ENCODE measurements around the gene TAX1BP1. TPM values are rescaled to one million over a fixed set of nuclear protein-coding genes. Genes with fewer than 3 reads are reported as not detected.
A peak's percentile ranks its signal among the peaks of the same experiment; 100 is the strongest.
"Not testable (repeated sequence)": the region's sequence is repeated elsewhere in the genome, so short reads cannot be mapped to it uniquely, and the experiment has no call there.

Gene TAX1BP1
- total RNA-seq, 1 donor from 2014 or later, result 94.8 TPM

DNA sequence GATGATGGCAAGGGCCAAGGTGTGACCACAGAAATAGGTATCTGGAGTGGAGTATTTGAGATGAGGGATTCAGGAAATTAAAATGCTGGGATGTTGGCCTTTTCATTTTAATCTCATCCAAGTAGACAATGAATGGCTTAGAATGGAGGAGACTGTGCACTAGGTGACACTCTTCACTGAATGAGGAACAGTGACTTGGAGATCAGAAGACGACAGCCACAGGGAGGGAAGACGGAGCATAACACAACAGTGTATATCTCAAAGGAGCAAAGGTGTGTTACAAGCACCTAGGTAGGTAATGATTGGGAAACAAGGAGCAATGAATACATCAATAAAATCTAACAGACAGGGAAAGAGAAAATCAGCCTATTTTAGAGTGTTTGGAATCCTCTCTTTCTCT is 4.1 kb upstream of the TAX1BP1 start:
- intact Hi-C loops (cut with DNase I), result no loop called here
- DNase-seq (ENCODE audit: low spot score), result no peak
- no peak for ATAC-seq

GRCh38 chr7:27737178-27737577 is 2.8 kb upstream of the TAX1BP1 start:
- intact Hi-C loops (cut with DNase I), result no loop called here
- ATAC-seq (no peak), DNase-seq (ENCODE audit: low spot score) (no peak)

- intact Hi-C loops (cut with DNase I), result no loop called here
- ATAC-seq (no peak), DNase-seq (ENCODE audit: low spot score) (no peak)
Observed at GRCh38 chr7:27737616-27738015, 2.3 kb upstream of the TAX1BP1 start.

GRCh38 chr7:27739301-27739908 is 557 bp upstream of the TAX1BP1 start:
- ATAC-seq (peak; percentile 66), DNase-seq (ENCODE audit: low spot score) (no peak)
- intact Hi-C loops (cut with DNase I), result no loop called here

DNA sequence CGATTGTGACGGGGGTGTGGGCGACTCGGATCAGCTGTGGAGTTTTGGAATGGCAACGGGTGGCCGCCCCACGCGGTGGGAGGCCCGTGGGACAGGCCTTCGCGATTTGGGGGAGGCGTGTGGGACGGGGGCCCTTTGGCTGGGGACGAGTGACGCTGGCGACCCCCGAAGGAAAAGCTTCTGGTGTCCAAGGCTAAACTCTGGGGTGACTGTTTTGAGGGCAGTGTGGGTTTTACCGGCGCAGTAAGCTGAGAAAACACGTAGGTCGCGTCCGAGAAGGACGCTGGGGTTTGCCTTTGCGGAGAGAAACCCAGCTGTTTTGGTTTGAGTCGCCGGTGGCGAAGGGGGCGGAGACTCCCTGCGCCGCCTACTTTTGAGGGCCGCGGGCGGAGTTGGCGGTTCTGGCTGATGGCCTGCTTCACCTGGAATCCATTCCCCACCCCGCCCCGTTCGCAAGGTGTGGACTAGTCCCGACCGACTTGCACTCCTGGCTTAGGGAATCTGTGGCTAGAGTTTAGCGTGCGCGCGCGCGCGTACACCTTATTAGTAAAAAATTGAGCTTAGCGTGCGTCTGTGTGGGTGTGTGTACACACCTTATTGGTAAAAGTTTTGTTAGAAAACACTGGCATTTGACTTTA is 606 bp downstream of the TAX1BP1 start:
- DNase-seq (ENCODE audit: low spot score), result peak; percentile 88
- intact Hi-C loops (cut with DNase I), result no loop called here
- peak; percentile 89 for ATAC-seq

DNA sequence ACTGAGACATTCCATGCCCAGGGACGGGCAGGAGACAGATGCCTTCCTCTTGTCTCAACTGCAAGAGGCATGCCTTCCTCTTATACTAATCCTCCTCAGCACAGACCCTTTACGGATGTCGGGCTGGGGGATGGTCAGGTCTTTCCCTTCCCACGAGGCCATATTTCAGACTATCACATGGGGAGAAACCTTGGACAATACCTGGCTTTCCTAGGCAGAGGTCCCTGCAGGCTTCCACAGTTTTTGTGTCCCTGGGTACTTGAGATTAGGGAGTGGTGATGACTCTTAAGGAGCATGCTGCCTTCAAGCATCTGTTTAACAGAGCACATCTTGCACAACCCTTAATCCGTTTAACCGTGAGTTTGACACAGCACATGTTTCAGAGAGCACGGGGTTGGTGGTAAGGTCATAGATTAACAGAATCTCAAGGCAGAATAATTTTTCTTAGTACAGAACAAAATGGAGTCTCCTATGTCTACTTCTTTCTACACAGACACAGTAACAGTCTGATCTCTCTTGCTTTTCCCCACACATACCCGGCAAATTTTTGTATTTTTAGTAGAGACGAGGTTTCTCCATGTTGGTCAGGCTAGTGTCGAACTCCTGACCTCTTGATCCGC is 2.2 kb downstream of the TAX1BP1 start:
- DNase-seq (ENCODE audit: low spot score); intact Hi-C loops (cut with DNase I): not testable (repeated sequence)

GRCh38 chr7:27745064-27745583 is 5.2 kb downstream of the TAX1BP1 start:
- no peak for DNase-seq (ENCODE audit: low spot score)
- no peak for ATAC-seq
- intact Hi-C loops (cut with DNase I), result no loop called here

More for the DNA sequence above, 2.2 kb downstream of the TAX1BP1 start:
- not testable (repeated sequence) for ATAC-seq

GRCh38 chr7:27746486-27746885 is 6.5 kb downstream of the TAX1BP1 start:
- DNase-seq (ENCODE audit: low spot score) (no peak), ATAC-seq (no peak)
- intact Hi-C loops (cut with DNase I), result no loop called here

- ATAC-seq, result no peak
- DNase-seq (ENCODE audit: low spot score), result no peak
- intact Hi-C loops (cut with DNase I), result no loop called here
Observed at GRCh38 chr7:27746978-27747377, 7.0 kb downstream of the TAX1BP1 start.

DNA sequence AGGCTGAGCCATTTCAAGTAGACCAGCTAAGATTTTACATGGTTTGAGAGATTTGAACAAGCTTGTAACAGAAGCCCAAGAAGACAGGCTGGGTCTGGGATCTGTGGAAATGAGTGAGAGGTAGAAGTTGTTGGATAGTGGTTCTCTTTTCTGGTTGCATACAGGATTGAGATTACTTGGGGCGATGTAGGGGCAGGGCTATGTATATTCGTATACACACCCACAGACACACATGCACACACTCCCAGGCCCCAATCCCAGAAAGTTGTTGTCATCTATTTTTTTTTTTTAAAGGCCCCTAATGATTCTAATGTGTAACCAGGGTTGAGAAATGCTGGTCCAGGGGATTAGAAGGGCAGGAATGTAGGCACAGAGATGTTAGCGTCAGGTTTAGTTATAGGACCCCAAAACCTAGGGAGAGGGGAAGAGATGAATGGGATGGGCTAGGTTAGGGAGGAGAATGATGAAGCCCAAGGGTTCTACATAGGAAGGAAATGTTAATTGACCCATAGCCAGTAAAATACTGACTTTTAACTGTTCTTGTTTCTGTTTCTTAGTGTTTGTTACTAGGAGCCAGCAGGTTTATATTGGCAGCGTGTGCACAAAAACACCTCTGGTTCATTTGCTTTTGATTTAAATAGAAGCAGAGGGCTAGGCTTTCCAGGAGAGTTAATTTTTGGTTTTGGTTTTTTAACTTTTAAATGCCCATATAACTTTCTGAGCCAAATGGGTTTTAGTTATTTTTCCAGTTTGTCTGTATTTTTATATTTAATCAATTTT is 7.8 kb downstream of the TAX1BP1 start:
- ATAC-seq (no peak), DNase-seq (ENCODE audit: low spot score) (no peak)
- intact Hi-C loops (cut with DNase I), result no loop called here

GRCh38 chr7:27750316-27750715 is 10.4 kb downstream of the TAX1BP1 start:
- ATAC-seq (no peak), DNase-seq (ENCODE audit: low spot score) (no peak)
- intact Hi-C loops (cut with DNase I), result no loop called here

- intact Hi-C loops (cut with DNase I), result no loop called here
- DNase-seq (ENCODE audit: low spot score) (no peak), ATAC-seq (no peak)
Observed at GRCh38 chr7:27751888-27752660, 12.1 kb downstream of the TAX1BP1 start.

DNA sequence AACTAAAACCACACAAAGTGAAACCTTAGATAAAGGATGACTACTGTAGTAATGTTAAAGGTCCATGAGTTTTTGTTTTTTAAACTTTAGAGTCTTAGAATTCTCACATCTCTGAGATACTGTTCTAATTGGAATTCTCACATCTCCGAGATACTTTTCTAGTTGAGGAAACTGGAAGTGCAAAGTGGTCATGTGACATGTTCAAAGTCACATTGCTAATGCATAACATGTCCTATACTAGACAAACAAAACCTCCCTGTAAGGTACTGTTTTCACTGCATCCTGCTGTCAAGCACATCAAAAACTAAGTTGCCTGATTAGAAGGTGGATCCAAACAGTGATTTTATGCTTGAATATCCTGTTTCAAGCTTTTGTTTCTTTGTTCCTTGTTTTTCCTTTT is 13.9 kb downstream of the TAX1BP1 start:
- intact Hi-C loops (cut with DNase I), result no loop called here

DNA sequence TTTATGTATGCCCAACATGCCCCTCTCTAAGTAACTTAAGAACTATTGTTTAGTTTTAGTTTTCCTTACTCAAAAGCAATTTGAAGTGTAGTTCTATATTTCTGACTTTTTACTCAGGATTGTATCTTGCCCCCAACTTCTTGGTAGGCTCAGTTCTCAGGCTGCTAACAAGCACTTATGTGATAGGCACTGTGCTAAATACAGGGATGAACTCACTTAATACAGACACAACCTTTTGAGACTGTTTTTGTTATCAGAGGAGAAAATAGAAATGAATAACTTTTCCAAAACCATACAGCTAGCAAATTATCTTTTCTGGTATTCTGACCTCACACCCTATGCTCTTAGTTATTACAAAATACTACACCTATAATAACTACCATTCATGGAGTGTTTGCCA is 16.3 kb downstream of the TAX1BP1 start:
- intact Hi-C loops (cut with DNase I), result no loop called here
- DNase-seq (ENCODE audit: low spot score) (no peak), ATAC-seq (no peak)

More for the DNA sequence above, 13.9 kb downstream of the TAX1BP1 start:
- DNase-seq (ENCODE audit: low spot score) (no peak), ATAC-seq (no peak)

DNA sequence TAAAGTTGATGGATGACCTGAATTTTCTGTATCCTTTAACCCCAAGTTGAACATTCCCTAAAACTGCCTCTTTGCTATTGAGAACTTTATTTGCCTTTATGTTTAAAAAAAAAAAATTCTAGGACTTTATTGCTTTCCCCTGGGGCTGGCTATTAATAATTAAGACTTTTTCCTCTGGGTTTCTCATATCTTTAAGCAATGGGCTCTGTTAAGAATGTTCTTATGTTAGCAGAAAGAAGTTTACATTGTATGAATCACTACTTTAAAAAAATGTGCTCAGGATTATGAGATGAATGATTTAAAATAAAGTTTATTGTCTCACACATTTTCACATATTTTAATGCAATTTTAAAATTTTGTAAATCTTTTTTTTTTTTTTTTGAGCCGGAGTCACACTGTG is 19.5 kb downstream of the TAX1BP1 start:
- ATAC-seq (no peak), DNase-seq (ENCODE audit: low spot score) (no peak)
- intact Hi-C loops (cut with DNase I), result no loop called here

DNA sequence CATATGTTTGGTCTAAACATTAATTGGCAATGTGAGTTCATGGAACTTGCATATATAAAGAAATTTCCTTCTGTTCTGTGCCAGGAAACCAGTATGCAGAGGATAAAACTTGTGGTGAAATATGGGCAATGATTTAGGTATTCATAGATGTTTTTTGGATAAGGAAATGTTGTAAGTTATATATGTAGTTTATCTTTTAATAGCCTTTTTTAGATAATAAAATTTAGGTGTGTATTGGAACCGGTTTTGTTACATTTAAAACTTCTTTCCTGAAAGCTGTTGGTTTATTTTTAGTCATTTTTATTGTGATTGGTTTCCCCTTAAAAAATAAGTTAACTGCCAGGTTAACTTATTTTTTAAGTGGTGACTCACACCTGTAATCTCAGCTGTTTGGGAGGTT is 22.1 kb downstream of the TAX1BP1 start:
- intact Hi-C loops (cut with DNase I), result no loop called here
- ATAC-seq, result no peak

DNA sequence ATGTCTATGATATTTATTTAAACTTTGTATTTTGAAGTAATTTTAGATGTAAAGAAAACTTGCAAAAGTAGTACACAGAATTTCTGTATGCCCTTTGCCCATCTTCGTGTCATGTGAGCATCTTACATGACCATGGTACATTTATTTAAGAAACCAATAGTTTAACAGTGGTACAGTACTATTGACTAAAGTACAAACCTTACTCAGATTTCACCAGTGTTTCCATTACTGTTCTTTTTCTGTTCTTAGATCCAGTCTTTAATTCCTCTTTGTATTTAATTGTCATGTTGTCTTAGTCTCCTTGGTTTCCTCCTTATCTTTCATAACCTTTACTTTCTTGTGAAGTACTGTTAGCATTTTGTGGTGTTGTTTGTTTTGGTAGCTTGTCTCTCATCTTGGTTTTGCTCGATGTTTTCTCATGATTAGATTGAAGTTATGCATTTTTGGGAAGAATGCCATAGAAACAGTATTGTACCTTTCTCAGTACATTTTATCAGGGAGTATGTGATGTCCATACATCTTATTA is 24.1 kb downstream of the TAX1BP1 start:
- DNase-seq (ENCODE audit: low spot score) (no peak), ATAC-seq (no peak)
- intact Hi-C loops (cut with DNase I), result no loop called here

More for the DNA sequence above, 22.1 kb downstream of the TAX1BP1 start:
- DNase-seq (ENCODE audit: low spot score), result no peak

DNA sequence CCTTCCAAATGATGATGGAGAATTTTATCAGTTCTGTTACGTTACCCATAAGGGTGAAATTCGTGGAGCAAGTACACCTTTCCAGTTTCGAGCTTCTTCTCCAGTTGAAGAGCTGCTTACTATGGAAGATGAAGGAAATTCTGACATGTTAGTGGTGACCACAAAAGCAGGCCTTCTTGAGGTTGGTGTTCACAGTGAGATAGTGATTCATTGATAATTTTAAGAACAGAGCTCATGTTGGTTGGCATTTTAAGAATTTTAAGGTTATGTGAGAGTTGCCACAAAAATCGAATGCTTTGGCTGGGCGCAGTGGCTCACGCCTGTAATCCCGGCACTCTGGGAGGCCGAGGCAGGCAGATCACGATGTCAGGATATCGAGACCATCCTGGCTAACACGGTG is 25.9 kb downstream of the TAX1BP1 start:
- no peak for ATAC-seq
- intact Hi-C loops (cut with DNase I), result no loop called here
- no peak for DNase-seq (ENCODE audit: low spot score)

- no peak for DNase-seq (ENCODE audit: low spot score)
- intact Hi-C loops (cut with DNase I), result no loop called here
Observed at GRCh38 chr7:27767374-27767773, 27.4 kb downstream of the TAX1BP1 start.

More at GRCh38 chr7:27767374-27767773, 27.4 kb downstream of the TAX1BP1 start:
- ATAC-seq, result no peak
